ENCODE results near the gene A4GALT. TPM values are rescaled to one million over a fixed set of nuclear protein-coding genes. Genes with fewer than 3 reads are reported as not detected.

The A4GALT gene
- total and polyA plus RNA-seq, 2 experiments from 2014 or later = 7.0 to 16.2 TPM

GRCh38 chr22:42704896-42705295 lies 15.8 kb downstream of the A4GALT start:
- DNase-seq (ENCODE audit: low spot score) (peak; percentile 51), ATAC-seq (peak; percentile 35; the same call in 1 of the 3 replicates)
- H4K20me1 ChIP-seq (replicated peaks; ENCODE audit: insufficient read depth) = no peaks in the 10 kb centered on the region
- peaks cover 1% of the 10 kb centered on the region for H3K4me1 ChIP-seq (ENCODE audit: insufficient read depth)
- H3K27me3 ChIP-seq (ENCODE audit: insufficient read depth) = no peaks in the 10 kb centered on the region
- no peak overlapping the region for H3K4me2 ChIP-seq
- Mint-ChIP-seq H3K9me3 (peaks cover 3% of the 10 kb centered on the region; the same call in 1 of the 3 replicates), H3K27ac (no peak overlapping the region), H3K4me3 (no peak overlapping the region), H3K27me3 (ENCODE audit: insufficient read depth, low read depth, poor library complexity) (peaks cover 6% of the 10 kb centered on the region), H3K36me3 (ENCODE audit: low read depth) (no peaks in the 10 kb centered on the region; the same call in 1 of the 3 replicates), H3K4me1 (peaks cover 3% of the 10 kb centered on the region; the same call in 1 of the 3 replicates)
- H2AFZ ChIP-seq = no peak overlapping the region
- TF ChIP-seq STAT1 (IDR thresholded peaks at IDR 0.05; ENCODE audit: unreplicated experiment) (no peak), POLR2AphosphoS5 (IDR thresholded peaks at IDR 0.05; ENCODE audit: low read depth) (no peak), EZH2 (IDR thresholded peaks at IDR 0.05; ENCODE audit: low read depth, unreplicated experiment) (no peak), ZNF114 (CRISPR knock-in tag; IDR thresholded peaks at IDR 0.05) (no peak), NANOG (IDR thresholded peaks at IDR 0.05; ENCODE audit: borderline replicate concordance) (no peak), ETS1 (IDR thresholded peaks at IDR 0.05) (no peak), REST (IDR thresholded peaks at IDR 0.05; ENCODE audit: unreplicated experiment) (no peak), CTCF (conservative IDR thresholded peaks at IDR 0.05; ENCODE audit: low read depth in 2 of 2) (no peak), JUNB (IDR thresholded peaks at IDR 0.05; ENCODE audit: unreplicated experiment) (no peak)
- no peak overlapping the region for H3K27ac ChIP-seq (ENCODE audit: low read depth)
- H3K9me2 ChIP-seq (ENCODE audit: insufficient read depth) = no peaks in the 10 kb centered on the region
- H3K79me2 ChIP-seq (replicated peaks; ENCODE audit: insufficient read depth) = 0 out of 2 replicates have a peak, but pooled peaks cover 11% of the 10 kb centered on the region
- no peaks in the 10 kb centered on the region for H3F3A ChIP-seq (replicated peaks; ENCODE audit: low read depth)
- H3K4me3 ChIP-seq = no peak overlapping the region
- no peaks in the 10 kb centered on the region for H3K36me3 ChIP-seq (ENCODE audit: insufficient read depth)

- peaks cover 20% of the 10 kb centered on the region for H3K4me1 Mint-ChIP-seq
- peak overlapping the region; percentile 68; the same call in 1 of the 2 replicates for H3K27ac Mint-ChIP-seq
- Histone ChIP-seq H3F3A (replicated peaks; ENCODE audit: low read depth) (0 out of 2 replicates have a peak, but pooled peaks cover 2% of the 10 kb centered on the region), H3K4me3 (no peak overlapping the region), H3K79me2 (replicated peaks; ENCODE audit: insufficient read depth) (0 out of 2 replicates have a peak, but pooled peaks cover 7% of the 10 kb centered on the region), H3K27ac (ENCODE audit: low read depth) (no peak overlapping the region), H4K20me1 (replicated peaks; ENCODE audit: insufficient read depth) (no peaks in the 10 kb centered on the region), H3K27me3 (ENCODE audit: insufficient read depth) (no peaks in the 10 kb centered on the region), H3K4me2 (no peak overlapping the region), H3K9me2 (ENCODE audit: insufficient read depth) (no peaks in the 10 kb centered on the region), H2AFZ (no peak overlapping the region), H3K36me3 (ENCODE audit: insufficient read depth) (no peaks in the 10 kb centered on the region), H3K4me1 (ENCODE audit: insufficient read depth) (peaks cover 18% of the 10 kb centered on the region)
- no peaks in the 10 kb centered on the region for H3K9me3 Mint-ChIP-seq
- DNase-seq (ENCODE audit: low spot score) (peak; percentile 45), ATAC-seq (peak; percentile 64)
- no peaks in the 10 kb centered on the region; the same call in 1 of the 3 replicates for H3K36me3 Mint-ChIP-seq (ENCODE audit: low read depth)
- H3K4me3 Mint-ChIP-seq = no peak overlapping the region
- peak; percentile 19 to 51; a peak in 2 of 4 replicates for TF ChIP-seq CTCF (conservative IDR thresholded peaks at IDR 0.05; ENCODE audit: low read depth in 2 of 2)
- no peak for TF ChIP-seq NANOG (IDR thresholded peaks at IDR 0.05; ENCODE audit: borderline replicate concordance)
- no peak for TF ChIP-seq EZH2 (IDR thresholded peaks at IDR 0.05; ENCODE audit: low read depth, unreplicated experiment)
- peaks cover 12% of the 10 kb centered on the region for H3K27me3 Mint-ChIP-seq (ENCODE audit: insufficient read depth, low read depth, poor library complexity)
Observed at GRCh38 chr22:42702675-42703074, 18.0 kb downstream of the A4GALT start.
